ENCODE results near the gene CELA1.

DNA sequence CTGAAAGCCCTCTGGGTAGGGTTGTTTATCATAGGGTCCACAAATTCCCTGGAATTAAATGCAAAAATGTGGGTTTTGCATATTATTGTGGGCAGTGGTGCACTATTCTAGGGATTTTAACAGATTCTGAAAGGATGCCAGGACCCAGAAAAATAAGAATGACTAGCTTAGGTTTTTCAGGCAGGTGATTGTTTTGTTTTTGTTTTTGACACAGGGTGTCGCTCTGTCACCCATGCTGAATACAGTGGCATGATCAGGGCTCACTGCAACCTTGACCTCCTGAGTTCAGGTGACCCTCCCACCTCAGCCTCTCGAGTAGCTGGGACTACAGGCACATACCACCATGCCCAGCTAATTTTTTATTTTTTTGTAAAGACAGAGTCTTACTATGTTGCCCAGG is 25.5 kb upstream of the CELA1 start:
- TF ChIP-seq, protein P1, sequence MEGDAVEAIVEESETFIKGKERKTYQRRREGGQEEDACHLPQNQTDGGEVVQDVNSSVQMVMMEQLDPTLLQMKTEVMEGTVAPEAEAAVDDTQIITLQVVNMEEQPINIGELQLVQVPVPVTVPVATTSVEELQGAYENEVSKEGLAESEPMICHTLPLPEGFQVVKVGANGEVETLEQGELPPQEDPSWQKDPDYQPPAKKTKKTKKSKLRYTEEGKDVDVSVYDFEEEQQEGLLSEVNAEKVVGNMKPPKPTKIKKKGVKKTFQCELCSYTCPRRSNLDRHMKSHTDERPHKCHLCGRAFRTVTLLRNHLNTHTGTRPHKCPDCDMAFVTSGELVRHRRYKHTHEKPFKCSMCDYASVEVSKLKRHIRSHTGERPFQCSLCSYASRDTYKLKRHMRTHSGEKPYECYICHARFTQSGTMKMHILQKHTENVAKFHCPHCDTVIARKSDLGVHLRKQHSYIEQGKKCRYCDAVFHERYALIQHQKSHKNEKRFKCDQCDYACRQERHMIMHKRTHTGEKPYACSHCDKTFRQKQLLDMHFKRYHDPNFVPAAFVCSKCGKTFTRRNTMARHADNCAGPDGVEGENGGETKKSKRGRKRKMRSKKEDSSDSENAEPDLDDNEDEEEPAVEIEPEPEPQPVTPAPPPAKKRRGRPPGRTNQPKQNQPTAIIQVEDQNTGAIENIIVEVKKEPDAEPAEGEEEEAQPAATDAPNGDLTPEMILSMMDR (conservative IDR thresholded peaks at IDR 0.05; ENCODE audit: low read length): peak; percentile 54
- no peak for TF ChIP-seq EZH2phosphoT487 (IDR thresholded peaks at IDR 0.05; ENCODE audit: borderline replicate concordance, low read depth, low read length)

Measured in OCI-LY7 (cell line).